ENCODE data around the gene UBE2E3. TPM values are rescaled to one million over a fixed set of nuclear protein-coding genes. Genes with fewer than 3 reads are reported as not detected.

Gene UBE2E3
- total and polyA plus RNA-seq, 2 of the 13 experiments (the other 11 are each of a cell fraction or from before 2014, with no cell fraction given): 45.7 to 92.6 TPM

- no peak overlapping the region for H3K4me2 ChIP-seq (ENCODE audit: low read depth, low read length)
- no peak overlapping the region for H2AFZ ChIP-seq (ENCODE audit: low read length)
- no peaks in the 10 kb centered on the region for H3K27me3 ChIP-seq (ENCODE audit: control insufficient read depth in 1 of 2, insufficient read depth in 2 of 2, low read length in 2 of 2)
- FAIRE-seq (no peak), ATAC-seq (no peak; the same call in 2 of the 3 replicates), DNase-seq (ENCODE audit: low spot score) (no peak)
- no peak overlapping the region for H3K9ac ChIP-seq (ENCODE audit: insufficient read depth, low read depth, low read length)
- H3K4me3 ChIP-seq (replicated peaks in 1 of 3; ENCODE audit: insufficient read depth in 1 of 3, low read depth in 2 of 3, low read length in 3 of 3): no peak overlapping the region
- intact Hi-C loops (cut with micrococcal nuclease; ENCODE audit: unreplicated experiment) (no loop called here), in situ Hi-C loops (cut with HindIII; ENCODE audit: extremely low pct_ligation_motif_present, low pct_unique_long_range_greater_than_20kb) (no loop called here)
- no peak for TF ChIP-seq SRSF9 (IDR thresholded peaks at IDR 0.05; ENCODE audit: borderline replicate concordance, insufficient read depth, low read depth, low read length, poor library complexity, severe bottlenecking)
- no peak for TF ChIP-seq ZNF142 (CRISPR knock-in tag; IDR thresholded peaks at IDR 0.05)
- no peak for TF ChIP-seq ZNF766 (CRISPR knock-in tag; IDR thresholded peaks at IDR 0.05; ENCODE audit: borderline replicate concordance)
- TF ChIP-seq ZFP41 (CRISPR knock-in tag; IDR thresholded peaks at IDR 0.05; ENCODE audit: borderline replicate concordance): no peak
- no peak for TF ChIP-seq SMARCC2 (IDR thresholded peaks at IDR 0.05)
- TF ChIP-seq NFE2L1 (CRISPR knock-in tag; IDR thresholded peaks at IDR 0.05; ENCODE audit: borderline replicate concordance): no peak
- TF ChIP-seq NR2C2 (CRISPR knock-in tag; IDR thresholded peaks at IDR 0.05; ENCODE audit: borderline replicate concordance): no peak
- no peak for TF ChIP-seq MXD4 (CRISPR knock-in tag; IDR thresholded peaks at IDR 0.05)
- no peak for TF ChIP-seq CCAR2 (optimal IDR thresholded peaks at IDR 0.05; ENCODE audit: low read depth, low read length)
- TF ChIP-seq ZNF256 (CRISPR knock-in tag; conservative IDR thresholded peaks at IDR 0.05): no peak
- TF ChIP-seq HNRNPK (IDR thresholded peaks at IDR 0.05; ENCODE audit: low read depth, low read length, poor library complexity, severe bottlenecking): no peak
- TF ChIP-seq ONECUT2 (CRISPR knock-in tag; IDR thresholded peaks at IDR 0.05): no peak
- no peak for TF ChIP-seq KMT2A (CRISPR knock-in tag; IDR thresholded peaks at IDR 0.05)
- TF ChIP-seq CBX1 (IDR thresholded peaks at IDR 0.05; ENCODE audit: low read depth): no peak
- no peak for TF ChIP-seq ZNF530 (CRISPR knock-in tag; IDR thresholded peaks at IDR 0.05; ENCODE audit: low read depth)
- no peaks in the 10 kb centered on the region for H3K9me3 ChIP-seq (ENCODE audit: low read length)
- POLR2A ChIA-PET: no interaction called here
- 92% methylated on average over 4 of the region's 4 CpGs for WGBS (ENCODE audit: low lambda C conversion rate)
- H3K36me3 ChIP-seq (replicated peaks in 1 of 2; ENCODE audit: control insufficient read depth in 1 of 2, insufficient read depth in 2 of 2, low read length in 2 of 2): peaks cover 0 to 3% of the 10 kb centered on the region in 2 experiments; a peak in 2 of 5 replicates
- BruUV-seq (replicated peaks): no TSS peak
- CTCF ChIA-PET (ENCODE audit: low intra/inter-chr PET ratio, low total read pairs): no interaction called here
- H3K4me1 ChIP-seq (ENCODE audit: insufficient read depth, low read length): peaks cover 25% of the 10 kb centered on the region
- H3K27ac ChIP-seq (ENCODE audit: extremely low read length, insufficient read depth, low read length): no peak overlapping the region
- H3K79me2 ChIP-seq (ENCODE audit: insufficient read depth, low read length): peaks cover 24% of the 10 kb centered on the region
- H4K20me1 ChIP-seq (ENCODE audit: insufficient read depth, low read length): no peaks in the 10 kb centered on the region
Observed at GRCh38 chr2:180991820-180992219, 11.4 kb downstream of the UBE2E3 start.
